Smooth muscle cell of the brain vasculature (primary cell): ENCODE results near the gene EPHB3.
A peak's percentile ranks its signal among the peaks of the same experiment; 100 is the strongest.

Experiments
- DNase-seq: peaks from one replicate; pipeline ENCODE4 v3.0.0-alpha.2; 2012; ENCODE audit warnings: low read depth, low spot score

The EPHB3 gene

DNA sequence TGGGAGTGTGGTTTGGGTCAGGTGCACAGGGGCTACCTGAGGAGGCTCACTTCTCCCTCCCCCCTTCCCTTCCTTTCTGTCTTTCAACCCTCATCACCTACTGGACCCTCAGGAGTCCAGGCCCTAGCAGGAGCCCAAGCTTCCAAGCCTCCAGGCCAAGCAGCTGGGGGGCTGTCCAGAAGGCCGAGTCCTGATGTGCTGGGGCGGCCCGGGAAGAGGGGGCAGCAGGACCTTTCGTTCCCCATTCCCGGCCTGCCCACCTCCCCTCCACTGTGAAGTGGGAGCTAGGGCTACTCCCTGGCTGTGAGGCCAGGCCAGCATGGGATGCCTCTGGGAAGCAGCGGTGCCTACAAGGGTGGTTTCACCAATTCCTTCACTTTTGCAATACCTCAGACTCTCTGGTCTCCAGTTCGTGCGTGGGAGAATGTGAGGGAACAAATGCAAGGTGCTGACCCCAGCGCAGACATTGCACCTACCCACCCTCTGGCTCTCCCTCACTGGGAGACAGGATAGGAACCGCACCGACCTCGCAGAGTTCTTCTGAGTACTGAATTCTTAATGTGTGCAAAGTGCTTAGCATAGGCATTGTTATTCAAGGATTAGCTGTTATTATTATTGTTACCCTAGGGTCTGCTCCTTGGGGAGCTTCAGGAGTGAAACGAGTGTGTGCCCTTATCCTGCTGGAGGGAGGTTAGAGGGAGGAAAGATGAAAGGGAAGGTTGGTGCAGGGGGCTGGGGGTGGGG is 2.5 kb downstream of the EPHB3 start:
- DNase-seq, result no peak

DNA sequence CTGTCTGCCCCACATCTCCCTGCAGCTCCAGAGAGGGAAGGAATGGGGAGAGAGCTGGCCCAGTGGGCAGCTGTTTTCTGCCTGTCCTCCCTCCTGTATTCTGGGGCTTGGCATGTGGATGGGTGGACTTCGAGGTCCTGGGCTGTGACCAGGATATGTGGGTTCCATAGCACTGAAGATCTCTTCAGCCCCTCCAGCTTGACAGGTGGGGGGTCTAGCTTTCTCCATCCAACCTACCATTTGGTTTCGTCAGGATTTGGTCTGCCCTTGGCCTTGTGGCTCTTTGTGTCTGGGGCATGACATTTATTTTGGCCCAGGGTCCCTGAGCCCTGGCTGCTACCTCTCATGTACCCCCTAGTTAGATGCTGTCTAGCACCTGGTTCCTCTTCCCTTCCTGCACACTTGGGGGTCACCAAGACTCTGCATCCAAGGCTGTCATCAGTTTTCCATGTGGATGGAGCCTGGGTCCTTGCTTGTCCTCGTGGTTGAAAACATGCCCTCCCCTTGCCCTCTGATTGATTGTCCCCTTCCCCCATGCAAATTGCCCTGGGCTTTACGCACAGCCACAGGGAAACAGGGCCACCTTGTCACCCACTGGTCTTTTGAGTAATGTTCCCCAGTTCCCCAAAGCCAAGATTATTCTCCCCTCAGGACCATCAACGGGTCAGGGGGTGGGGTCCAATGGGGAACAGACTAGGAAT is 3.2 kb downstream of the EPHB3 start:
- DNase-seq, result no peak

DNA sequence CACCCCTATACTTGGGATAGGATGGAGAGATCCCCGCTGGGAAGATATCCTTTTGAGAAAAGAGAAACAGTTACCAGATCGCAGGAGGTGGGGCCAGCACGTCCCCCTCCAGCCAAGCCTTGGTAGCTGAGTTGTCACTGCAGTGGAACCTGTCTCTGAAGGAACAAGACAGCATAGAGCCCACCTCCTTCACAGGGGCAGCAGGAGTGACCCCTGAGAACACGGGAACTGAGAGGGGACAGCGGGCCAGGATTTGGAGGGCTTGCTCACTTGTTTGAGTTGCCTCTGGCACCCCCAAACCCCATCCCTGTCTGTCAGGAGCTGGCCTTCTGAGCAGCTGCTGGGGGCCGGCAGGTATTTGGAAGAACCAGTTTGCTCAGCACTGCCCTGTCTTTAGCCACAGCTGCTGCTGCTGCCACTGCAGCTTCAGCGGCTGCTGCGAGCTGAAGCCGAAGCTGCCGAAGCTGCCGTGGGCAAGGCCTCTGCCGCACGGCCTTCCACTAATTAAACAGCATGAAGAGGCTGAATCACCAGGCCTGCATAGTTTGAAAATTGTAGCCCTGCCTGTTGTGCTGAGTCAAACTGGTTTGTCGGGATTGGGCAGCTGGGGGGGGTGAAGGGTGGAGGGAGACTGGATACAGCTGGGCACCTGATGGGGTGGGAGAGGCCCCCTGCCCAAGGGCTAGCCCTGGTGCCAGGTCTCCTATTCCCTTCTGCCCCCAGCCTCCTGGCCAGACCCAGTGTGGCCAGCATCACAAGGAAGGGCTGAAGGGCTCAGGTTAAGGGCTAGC is 4.0 kb downstream of the EPHB3 start:
- no peak for DNase-seq

DNA sequence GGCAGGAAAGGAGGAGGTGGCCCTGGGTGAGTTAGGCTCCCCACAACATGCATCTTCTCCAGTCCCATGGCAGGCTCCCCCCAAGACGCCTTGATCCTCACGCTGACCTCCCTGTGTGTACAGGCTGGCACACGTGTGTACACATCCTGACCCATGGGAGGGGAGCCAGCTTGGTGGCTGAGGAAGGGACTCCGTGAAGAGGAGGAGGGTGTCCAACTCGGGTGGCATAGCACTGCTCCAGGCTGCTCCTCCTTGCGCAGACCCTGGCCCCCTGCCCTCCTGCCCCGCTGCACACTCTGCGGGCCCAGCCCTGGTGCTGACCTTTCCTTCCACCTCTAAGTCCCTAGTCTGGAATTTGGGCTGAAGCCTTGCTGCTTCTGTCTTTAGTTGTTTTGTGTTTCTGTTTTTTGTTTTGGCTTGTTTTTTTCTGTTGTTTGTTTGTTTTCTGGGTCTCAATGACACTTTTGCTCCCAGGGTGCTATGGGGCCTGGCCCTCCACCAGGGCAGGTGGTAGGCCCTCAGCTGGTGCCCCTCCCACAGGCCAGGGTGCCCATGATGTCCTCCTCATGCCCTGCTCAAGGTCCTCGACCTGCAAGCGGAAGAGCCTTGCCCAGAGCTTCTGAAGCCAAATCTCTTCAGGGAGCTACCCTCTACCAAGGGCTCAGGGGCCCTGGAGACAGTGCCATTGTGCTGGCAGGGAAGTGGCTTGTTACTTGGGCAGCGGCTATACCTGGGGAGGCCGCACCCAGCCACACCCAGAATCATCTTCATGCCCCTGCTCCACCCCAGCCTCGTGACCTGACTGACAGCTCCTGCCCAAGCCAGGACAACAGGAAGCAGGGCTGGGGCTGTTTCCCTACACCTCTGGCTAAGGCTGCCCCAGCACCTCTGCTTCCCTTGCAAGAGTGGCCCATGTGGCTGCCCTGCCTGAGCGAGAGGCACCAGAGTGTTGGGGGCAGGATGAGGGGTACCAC is 5.1 kb downstream of the EPHB3 start:
- DNase-seq, result no peak

DNA sequence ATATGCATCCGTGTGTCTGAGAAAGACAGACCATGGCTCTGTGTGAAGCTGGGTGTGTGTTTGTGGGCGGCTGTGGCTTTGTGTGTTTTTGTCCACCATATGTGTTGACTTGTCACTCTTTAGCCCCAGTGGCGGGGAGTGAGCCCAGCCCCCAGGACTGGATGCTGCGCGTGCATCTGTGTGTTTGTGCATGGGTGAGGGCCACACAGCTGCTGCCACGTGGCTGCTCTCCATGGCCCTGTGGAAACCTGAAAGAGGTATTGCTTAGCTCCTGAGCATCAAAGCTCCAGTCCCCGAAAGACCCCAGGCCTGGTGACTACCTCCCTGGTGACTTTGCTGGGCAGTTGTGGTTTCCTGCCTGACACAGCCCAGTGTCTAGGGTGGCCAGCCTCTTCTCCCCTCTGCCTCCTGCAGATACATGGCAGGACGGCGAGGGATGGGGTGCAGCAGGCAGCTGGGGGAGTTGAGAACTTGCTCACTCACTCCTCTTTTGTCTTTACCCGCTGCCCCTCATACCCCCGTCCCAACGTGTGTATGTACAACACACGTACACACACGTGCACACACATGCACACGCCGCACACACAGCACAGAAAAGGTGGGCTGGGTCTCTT is 6.5 kb downstream of the EPHB3 start:
- no peak for DNase-seq

DNA sequence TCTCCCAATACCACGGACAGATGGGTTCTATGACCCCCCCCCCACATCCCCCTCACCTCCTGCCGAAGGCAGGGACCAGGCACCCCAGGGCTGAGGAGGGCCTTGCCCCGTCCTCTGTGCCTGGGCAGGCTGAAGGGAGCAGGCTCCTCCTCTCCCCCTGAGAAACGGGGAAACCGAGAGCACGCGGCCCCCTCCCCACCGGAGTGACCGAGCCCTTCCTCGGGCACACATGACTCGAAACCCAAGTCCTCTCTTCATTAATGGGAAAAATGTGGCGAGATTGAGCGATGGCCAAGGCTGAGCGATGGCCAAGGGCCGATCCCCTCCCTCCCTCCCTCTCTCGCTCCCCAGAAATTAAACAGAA is 7.0 kb downstream of the EPHB3 start:
- DNase-seq, result no peak

DNA sequence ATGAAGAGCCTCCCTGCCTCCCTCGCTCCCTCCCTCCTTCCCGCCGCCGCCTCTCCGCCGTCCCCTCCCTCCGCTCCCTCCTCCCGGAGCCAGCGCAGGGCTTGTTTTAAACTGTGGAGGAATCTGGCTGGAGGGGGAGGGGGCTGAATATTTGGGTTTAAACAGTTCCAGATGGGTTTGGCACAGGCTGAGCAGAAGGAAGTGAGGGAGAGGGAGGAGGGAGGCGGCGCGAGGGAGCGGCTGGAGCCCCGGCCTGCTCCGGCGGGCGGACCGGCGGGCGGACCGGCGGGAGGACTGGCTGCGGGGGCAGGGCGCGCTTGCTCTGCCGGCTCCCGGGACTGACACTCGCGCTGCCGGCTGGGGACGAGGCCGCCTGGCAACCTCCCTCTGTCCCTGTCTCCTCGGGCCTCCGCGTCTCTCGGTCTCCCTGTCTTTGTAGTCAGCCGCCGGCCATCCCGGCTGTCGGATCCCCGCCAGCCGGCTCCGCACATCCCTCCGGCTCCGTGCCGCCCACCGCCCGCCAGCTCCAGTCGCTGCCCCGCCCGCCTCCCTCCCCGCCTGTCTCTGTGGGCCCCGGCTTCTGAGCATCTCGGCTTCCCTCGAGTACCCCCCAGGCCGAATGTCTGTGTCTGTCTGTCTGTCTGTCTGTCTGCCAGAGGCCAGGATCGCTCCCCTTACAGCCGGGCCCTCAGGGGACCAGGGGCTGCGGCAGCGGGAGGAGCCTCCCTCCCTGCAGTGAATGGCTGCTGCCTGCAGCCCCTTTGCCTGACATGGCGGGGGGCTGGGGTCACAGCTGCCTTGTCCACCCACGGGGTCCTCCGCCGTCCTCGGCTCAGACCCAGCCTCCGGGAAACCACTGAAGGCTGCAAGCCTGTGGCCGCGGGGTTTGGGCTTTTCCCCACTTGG is 7.6 kb downstream of the EPHB3 start:
- DNase-seq, result peak; percentile 78

DNA sequence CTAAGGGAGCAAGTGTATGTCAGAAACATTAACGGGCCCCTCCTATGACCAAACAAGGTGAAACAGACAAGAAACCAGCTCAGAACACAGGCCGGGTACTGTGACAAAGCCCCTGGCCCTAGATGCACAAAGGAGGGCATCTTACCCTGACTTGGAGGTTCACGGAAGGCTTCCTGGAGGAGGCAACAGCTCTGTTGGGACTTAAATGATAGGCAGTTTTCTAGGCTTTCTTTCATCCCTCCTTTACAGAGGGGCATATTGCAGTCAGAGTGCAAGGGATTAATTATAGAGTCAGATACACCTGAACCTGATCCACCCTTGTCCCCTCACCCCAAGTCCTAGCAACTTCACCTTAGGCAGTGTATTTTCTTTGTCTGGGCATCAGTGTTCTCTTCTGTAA is 8.4 kb downstream of the EPHB3 start:
- DNase-seq, result no peak

DNA sequence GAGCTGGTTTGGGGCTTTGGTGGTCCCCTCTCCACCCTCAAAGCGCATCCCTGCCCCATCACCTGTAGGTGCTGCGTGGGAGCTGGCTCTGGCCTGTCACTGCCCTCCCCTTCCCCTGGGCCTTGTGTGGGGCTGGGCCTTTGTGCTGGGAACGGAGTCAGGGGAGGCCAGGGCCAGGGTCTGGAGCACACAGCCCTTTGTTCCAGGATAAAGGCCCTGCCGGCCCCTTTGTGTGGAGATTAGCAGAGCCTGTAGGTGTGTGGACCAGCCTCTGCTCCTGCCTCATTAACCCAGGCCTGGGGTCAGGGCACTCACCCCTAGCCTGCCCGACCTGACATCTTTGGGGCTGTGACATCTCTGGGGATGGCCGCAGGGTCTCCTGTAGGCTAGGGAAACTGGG is 8.9 kb downstream of the EPHB3 start:
- no peak for DNase-seq

DNA sequence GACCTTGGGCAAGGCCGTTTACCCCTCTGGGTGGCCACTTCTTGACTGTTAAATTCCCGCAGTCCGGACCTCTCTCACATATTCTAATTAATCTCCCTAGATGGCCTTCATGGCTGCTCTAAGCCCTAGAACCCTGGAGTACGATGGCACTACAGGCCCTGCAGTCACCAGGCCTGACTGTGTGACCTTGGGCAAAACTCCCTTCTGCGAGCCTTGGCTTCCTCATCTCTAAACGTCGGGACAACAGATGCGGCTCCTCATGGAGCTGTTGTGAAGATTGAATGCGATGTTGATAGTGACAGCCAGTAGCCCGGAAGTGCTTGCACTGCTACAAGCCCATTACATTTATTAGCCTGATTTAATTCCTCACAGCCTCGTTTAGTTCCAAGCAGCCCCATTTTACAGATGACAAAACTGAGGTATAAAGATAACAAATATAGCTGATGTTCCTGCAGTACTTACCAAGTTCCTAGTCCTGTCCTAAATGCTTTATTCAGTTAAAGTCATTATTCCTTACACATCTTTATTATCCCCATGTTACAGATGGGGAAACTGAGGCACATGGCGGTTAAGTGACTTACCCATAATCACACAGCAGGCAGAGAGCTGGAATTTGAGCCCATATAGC is 10.3 kb downstream of the EPHB3 start:
- no peak for DNase-seq

DNA sequence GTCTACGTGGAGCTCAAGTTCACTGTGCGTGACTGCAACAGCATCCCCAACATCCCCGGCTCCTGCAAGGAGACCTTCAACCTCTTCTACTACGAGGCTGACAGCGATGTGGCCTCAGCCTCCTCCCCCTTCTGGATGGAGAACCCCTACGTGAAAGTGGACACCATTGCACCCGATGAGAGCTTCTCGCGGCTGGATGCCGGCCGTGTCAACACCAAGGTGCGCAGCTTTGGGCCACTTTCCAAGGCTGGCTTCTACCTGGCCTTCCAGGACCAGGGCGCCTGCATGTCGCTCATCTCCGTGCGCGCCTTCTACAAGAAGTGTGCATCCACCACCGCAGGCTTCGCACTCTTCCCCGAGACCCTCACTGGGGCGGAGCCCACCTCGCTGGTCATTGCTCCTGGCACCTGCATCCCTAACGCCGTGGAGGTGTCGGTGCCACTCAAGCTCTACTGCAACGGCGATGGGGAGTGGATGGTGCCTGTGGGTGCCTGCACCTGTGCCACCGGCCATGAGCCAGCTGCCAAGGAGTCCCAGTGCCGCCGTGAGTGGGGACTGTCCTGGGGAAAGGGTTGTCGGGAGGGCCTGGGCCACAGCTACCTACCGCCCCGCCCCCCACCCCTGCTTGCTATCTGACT is 11.2 kb downstream of the EPHB3 start:
- no peak for DNase-seq

DNA sequence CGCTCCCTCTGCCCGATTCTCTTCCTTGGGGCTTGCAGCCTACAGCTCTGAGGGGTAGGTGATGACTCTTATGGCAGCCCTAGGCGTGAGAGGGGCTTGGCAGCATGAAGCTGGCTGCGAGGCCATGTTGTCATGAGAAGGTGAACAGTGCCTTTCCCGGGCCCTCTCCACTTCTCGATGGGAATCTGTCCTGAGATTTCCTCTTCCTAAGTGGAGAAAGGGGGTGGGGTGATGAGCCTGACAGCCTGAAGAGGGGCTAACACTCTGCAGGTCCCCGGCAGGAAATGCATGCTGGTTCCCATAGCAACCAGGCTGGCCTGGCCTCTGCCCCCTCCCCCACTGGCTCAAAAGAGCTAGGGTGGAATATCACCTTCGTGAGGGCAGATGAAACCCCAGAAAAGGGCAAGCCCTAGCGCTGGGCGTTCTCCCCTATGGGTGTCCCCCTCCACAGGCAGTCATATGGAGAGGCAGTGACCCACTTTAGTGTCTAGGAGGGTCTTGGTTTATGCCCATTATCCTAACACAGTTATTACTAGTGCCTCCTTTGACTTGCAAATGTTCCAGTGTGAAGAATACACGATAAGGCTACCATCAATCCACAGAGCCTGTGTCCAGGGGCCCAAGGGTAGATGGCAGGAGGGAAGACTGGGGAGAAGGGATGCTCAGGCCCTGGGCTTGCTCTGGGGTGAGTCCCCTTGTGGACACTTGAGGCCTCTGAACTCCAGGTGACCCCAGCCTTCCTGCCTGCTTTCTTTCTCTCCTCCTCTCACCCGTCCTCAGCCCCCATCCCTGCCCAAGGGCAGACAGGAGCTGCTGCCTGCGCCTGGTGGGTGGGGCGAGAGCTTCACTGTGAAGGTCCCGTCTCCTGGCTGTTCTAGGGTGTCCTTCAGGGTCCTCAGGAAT is 13.2 kb downstream of the EPHB3 start:
- DNase-seq, result no peak

DNA sequence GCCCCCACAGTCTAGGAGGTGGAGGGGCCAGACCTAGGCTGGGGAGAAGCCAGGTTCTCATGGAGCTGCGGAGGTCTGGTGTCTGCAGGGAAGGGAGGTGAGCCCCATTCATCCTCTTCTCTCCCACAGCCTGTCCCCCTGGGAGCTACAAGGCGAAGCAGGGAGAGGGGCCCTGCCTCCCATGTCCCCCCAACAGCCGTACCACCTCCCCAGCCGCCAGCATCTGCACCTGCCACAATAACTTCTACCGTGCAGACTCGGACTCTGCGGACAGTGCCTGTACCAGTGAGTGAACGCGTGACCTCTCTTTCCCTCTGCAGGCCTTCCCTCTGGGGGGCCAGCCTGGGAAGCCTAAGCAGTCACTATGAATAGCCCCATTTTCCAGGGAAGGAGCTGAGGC is 14.1 kb downstream of the EPHB3 start:
- no peak for DNase-seq

DNA sequence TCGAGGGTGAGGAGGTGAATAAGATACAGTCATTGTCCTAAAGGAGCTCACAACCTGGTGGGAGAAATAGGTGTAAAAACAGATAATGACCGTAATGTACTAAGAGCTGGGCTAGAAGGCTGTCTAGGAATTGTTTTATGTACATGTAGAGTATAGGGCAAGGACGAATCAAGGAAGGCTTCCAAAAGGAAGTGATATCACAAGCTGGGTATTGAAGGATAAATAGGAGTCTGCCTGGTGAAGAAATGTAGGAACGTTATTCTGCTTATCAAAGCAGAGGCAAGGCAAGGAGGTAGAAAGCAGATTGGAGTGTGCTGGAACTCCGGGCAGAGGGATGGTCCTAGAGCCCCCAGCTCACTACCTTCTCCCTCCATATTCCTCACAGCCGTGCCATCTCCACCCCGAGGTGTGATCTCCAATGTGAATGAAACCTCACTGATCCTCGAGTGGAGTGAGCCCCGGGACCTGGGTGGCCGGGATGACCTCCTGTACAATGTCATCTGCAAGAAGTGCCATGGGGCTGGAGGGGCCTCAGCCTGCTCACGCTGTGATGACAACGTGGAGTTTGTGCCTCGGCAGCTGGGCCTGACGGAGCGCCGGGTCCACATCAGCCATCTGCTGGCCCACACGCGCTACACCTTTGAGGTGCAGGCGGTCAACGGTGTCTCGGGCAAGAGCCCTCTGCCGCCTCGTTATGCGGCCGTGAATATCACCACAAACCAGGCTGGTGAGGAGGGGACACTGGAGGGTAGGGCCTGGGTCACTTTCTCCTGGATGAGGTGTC is 15.1 kb downstream of the EPHB3 start:
- no peak for DNase-seq

DNA sequence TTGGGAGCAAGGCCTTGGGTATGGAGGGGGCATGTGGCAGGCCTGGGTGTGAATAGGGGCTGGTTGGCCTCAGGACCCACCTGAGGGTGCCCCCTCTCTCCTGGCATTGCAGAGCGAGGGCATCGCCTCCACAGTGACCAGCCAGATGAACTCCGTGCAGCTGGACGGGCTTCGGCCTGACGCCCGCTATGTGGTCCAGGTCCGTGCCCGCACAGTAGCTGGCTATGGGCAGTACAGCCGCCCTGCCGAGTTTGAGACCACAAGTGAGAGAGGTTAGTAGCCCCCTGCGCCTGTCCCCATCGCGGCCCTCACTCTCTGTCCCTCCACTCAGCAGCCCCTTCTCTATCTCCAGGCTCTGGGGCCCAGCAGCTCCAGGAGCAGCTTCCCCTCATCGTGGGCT is 16.0 kb downstream of the EPHB3 start:
- no peak for DNase-seq

DNA sequence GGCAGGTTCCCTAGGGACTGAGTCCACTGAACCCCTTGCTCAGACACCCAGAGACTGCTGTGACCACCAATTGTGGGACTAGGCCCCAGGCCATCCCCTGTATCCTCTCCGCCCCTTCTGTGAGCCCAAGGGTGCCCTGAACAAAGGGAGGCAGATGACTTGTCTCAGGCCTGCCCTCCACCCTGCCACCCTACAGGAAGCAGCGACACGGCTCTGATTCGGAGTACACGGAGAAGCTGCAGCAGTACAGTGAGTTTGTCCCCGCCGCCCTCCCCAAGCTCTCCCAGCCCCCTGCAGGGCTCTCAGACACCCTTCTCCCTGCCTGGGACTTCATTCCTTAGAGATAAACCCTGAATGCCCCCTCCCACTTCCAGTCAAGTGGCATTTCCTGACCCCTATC is 16.6 kb downstream of the EPHB3 start:
- no peak for DNase-seq

DNA sequence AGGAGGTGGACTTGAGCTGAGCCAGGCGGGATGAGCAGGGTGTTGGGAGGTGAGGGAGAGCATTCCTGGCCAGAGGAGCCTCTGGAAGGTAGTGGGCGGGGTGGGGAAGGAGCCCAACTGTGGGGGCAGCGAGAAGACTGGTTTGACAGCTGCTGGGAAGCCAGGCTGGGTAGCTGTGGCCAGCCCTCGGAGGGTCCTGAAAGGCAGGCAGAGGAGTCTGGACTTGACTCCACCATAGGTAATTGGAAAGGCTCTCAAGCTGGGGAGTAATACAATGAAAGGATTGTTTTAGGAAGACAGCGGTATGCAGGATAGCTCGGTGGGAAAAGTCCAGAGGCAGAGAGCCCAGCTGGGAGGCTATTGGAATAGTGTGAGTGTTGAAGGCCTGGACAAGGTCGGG is 17.2 kb downstream of the EPHB3 start:
- DNase-seq, result no peak
